Panc1 (cell line): ENCODE measurements around the gene NPDC1.

ENCODE experiments used
- CTCF ChIP-seq: fragments of 450-650 bp; IDR thresholded peaks from 2 replicates; pipeline ENCODE4 v1.5.1; 2017; ENCODE audit warnings: mild to moderate bottlenecking
- POLR2AphosphoS5 ChIP-seq: IDR thresholded peaks from 2 replicates; pipeline ENCODE4 v1.6.1; 2012; ENCODE audit warnings: mild to moderate bottlenecking, low read depth, low read length, moderate library complexity
- TCF7L2 ChIP-seq: IDR thresholded peaks from 2 replicates; pipeline ENCODE4 v1.6.1; 2011; ENCODE audit warnings: mild to moderate bottlenecking, low read depth, low read length, inconsistent platforms

- TF ChIP-seq CTCF (no peak), TCF7L2 (no peak), POLR2AphosphoS5 (no peak)
Measured at GRCh38 chr9:137055385-137056364, 9.7 kb upstream of the NPDC1 start.
